Uterus (tissue), 4 donors: ENCODE data around the gene CDH16. TPM values are rescaled to one million over a fixed set of nuclear protein-coding genes. Genes with fewer than 3 reads are reported as not detected.

Experiments used
- DNase-seq, 2 donors: peaks; one replicate each; pipeline ENCODE4 v3.0.0-alpha.2; 2019 to 2020
- H3K27ac ChIP-seq, 2 donors: fragments of 200-600 bp; sonication (generic); 1 replicate in 1 of 2; 2 replicates in 1 of 2; pipeline ENCODE4 v1.5.1; 2016 to 2018
- H3K27me3 ChIP-seq, 2 donors: fragments of 200-600 bp; sonication (generic); one replicate each; pipeline ENCODE4 v1.5.1; 2018 to 2019; ENCODE audit warnings: control low read depth in 1 of 2
- H3K36me3 ChIP-seq, 2 donors: fragments of 200-600 bp; sonication (generic); one replicate each; pipeline ENCODE4 v1.5.1; 2019; ENCODE audit warnings: control low read depth in 1 of 2
- H3K4me1 ChIP-seq, 2 donors: fragments of 200-600 bp; sonication (generic); one replicate each; pipeline ENCODE4 v1.5.1; 2018 to 2019; ENCODE audit warnings: control low read depth in 1 of 2
- H3K4me3 ChIP-seq, 2 donors: fragments of 200-600 bp; sonication (generic); 1 replicate in 1 of 2; 2 replicates in 1 of 2; pipeline ENCODE4 v1.5.1; 2018 to 2019; ENCODE audit warnings: mild to moderate bottlenecking in 1 of 2
- H3K9me3 ChIP-seq, 2 donors: fragments of 200-600 bp; sonication (generic); one replicate each; pipeline ENCODE4 v1.5.1; 2019; ENCODE audit warnings: control low read depth in 1 of 2
- CTCF ChIP-seq, 4 experiments: fragments of 200-600 bp in 2 of 4; fragments of 450-650 bp in 2 of 4; sonication (generic) in 2 of 4; IDR thresholded peaks; one replicate each; pipeline ENCODE4 v1.5.1; 2016 to 2019; ENCODE audit warnings: antibody characterized with exemption in 4 of 4, mild to moderate bottlenecking in 2 of 4, moderate library complexity in 1 of 4
- POLR2A ChIP-seq, 2 donors: fragments of 450-650 bp; IDR thresholded peaks; one replicate each; pipeline ENCODE4 v1.6.1; 2016; ENCODE audit warnings: antibody characterized with exemption in 2 of 2, mild to moderate bottlenecking in 1 of 2, moderate library complexity in 1 of 2
- intact Hi-C: fragments of 100-400 bp; cut with DNase I; formaldehyde crosslinking; loops from one replicate; pipeline ENCODE4 v1.15.1; 2023; ENCODE audit warnings: low total_unique reads
- total RNA-seq, 4 donors: library from RNA; depleted of rRNA in 3 of 4; stranded (reverse); fragments of >200 nt in 3 of 4; gene quantifications; one replicate each; pipeline versions ENCODE4 v1.1.0 to v1.2.4, GENCODE V29; 2014 to 2023
- donor health status: DM: yes; HTN: yes; CAD: no.

Gene CDH16
- total RNA-seq, 4 donors from 2014 or later: 12.6 TPM; not detected in 3

- H3K27me3 ChIP-seq: no peaks in the 10 kb centered on the region
- DNase-seq: no peak
- intact Hi-C loops: no loop called here
- no peaks in the 10 kb centered on the region for H3K4me1 ChIP-seq
- H3K9me3 ChIP-seq: no peaks in the 10 kb centered on the region
- H3K27ac ChIP-seq: peak overlapping the region in 1 of 2 donors; percentile 48
- no peaks in the 10 kb centered on the region for H3K36me3 ChIP-seq
- no peak overlapping the region for H3K4me3 ChIP-seq
- TF ChIP-seq POLR2A (IDR thresholded peaks at IDR 0.05): no peak
Observed at GRCh38 chr16:66889622-66890021, 29.1 kb downstream of the CDH16 start.

- no peaks in the 10 kb centered on the region for H3K36me3 ChIP-seq
- no peak for DNase-seq
- peak overlapping the region in 1 of 2 donors; percentile 48 for H3K27ac ChIP-seq
- H3K27me3 ChIP-seq: no peaks in the 10 kb centered on the region
- H3K4me1 ChIP-seq: no peaks in the 10 kb centered on the region
- no peak overlapping the region for H3K4me3 ChIP-seq
- no peak for TF ChIP-seq CTCF (IDR thresholded peaks at IDR 0.05)
- no peak for TF ChIP-seq POLR2A (IDR thresholded peaks at IDR 0.05)
- no peaks in the 10 kb centered on the region for H3K9me3 ChIP-seq
- intact Hi-C loops: no loop called here
Observed at GRCh38 chr16:66888647-66889615, 29.8 kb downstream of the CDH16 start.

GRCh38 chr16:66886914-66887313 is 31.8 kb downstream of the CDH16 start:
- Histone ChIP-seq H3K27ac (no peak overlapping the region), H3K9me3 (no peaks in the 10 kb centered on the region), H3K4me1 (no peaks in the 10 kb centered on the region), H3K4me3 (no peak overlapping the region), H3K36me3 (no peaks in the 10 kb centered on the region), H3K27me3 (no peaks in the 10 kb centered on the region)
- TF ChIP-seq POLR2A (IDR thresholded peaks at IDR 0.05) (no peak), CTCF (IDR thresholded peaks at IDR 0.05) (no peak)
- intact Hi-C loops: no loop called here
- no peak for DNase-seq

GRCh38 chr16:66886321-66886720 is 32.4 kb downstream of the CDH16 start:
- no peak for TF ChIP-seq POLR2A (IDR thresholded peaks at IDR 0.05)
- no peak for TF ChIP-seq CTCF (IDR thresholded peaks at IDR 0.05)
- Histone ChIP-seq H3K9me3 (no peaks in the 10 kb centered on the region), H3K4me1 (peaks cover 0 to 4% of the 10 kb centered on the region in 2 donors), H3K36me3 (no peaks in the 10 kb centered on the region), H3K4me3 (no peak overlapping the region), H3K27ac (no peak overlapping the region), H3K27me3 (no peaks in the 10 kb centered on the region)
- no peak for DNase-seq
- intact Hi-C loops: no loop called here

- Histone ChIP-seq H3K4me1 (peaks cover 0 to 5% of the 10 kb centered on the region in 2 donors), H3K27me3 (no peaks in the 10 kb centered on the region), H3K27ac (no peak overlapping the region), H3K4me3 (no peak overlapping the region), H3K36me3 (no peaks in the 10 kb centered on the region), H3K9me3 (no peaks in the 10 kb centered on the region)
- TF ChIP-seq CTCF (IDR thresholded peaks at IDR 0.05) (no peak), POLR2A (IDR thresholded peaks at IDR 0.05) (no peak)
- DNase-seq: peak in 1 of 2 donors; percentile 14
- intact Hi-C loops: no loop called here
Observed at GRCh38 chr16:66885491-66885890, 33.2 kb downstream of the CDH16 start.
